Spleen (tissue), 10 donors: ENCODE results near the gene SPDEF. TPM values are rescaled to one million over a fixed set of nuclear protein-coding genes. Genes with fewer than 3 reads are reported as not detected.

Experiments used
- polyA plus RNA-seq, 3 donors: library from polyadenylated mRNA; stranded (reverse); fragments of 200-250 nt; gene quantifications; one replicate each; pipeline ENCODE4 v1.2.1, GENCODE V29; 2013
- total RNA-seq, 7 donors: library from RNA; depleted of rRNA in 3 of 7; stranded (reverse); fragments of >200 nt in 3 of 7; fragmentation: NEBNext Ultra II Directional in 4 of 7; extraction: Animal tissue kit (Norgen Biotek cat#: 25700) in 4 of 7; gene quantifications; one replicate each; pipeline versions ENCODE4 v1.1.0 to v1.2.1, GENCODE V29; 2016 to 2021
- donor health status: healthy with polysubstance abuse.
- donor health status: DM: no; HTN: no; CAD: no; lungs with moderate emphysema.
- donor health status: DM: no; HTN: no; CAD: no.
- donor health status: Bipolar disorder and iron deficiency.
- donor health status: healthy.
- donor health status: DM: no; HTN: no; CAD: no.
- donor health status: DM: yes; HTN: yes; CAD: no.

The SPDEF gene
- total and polyA plus RNA-seq, 10 donors: 0.03 to 0.32 (median 0.13) TPM; not detected in 7

Other genes with a start within 250 kb of the SPDEF start
- gene NUDT3, start 163.7 kb downstream of the SPDEF start, total RNA-seq: 10 to 100 TPM; 27.5 to 54.2 (median 44.5) TPM
- gene NUDT3, start 163.7 kb downstream of the SPDEF start, polyA plus RNA-seq: 10 to 100 TPM in 1 of 3 donors, 1 to 10 TPM in 2; 9.2 to 12.5 (median 9.6) TPM
- gene RPS10, start 130.3 kb downstream of the SPDEF start, total RNA-seq: 1,000 to 10,000 TPM; 1,033 to 2,189 (median 1,131) TPM
- gene RPS10, start 130.3 kb downstream of the SPDEF start, polyA plus RNA-seq: 1,000 to 10,000 TPM; 3,993 to 4,934 (median 4,074) TPM
- gene PACSIN1, start 90.3 kb downstream of the SPDEF start, total RNA-seq: 1 to 10 TPM in 6 of 7 donors, under 1 TPM in 1; 0.66 to 1.9 (median 1.3) TPM
- 1 to 10 TPM in 1 of 3 donors, under 1 TPM in 2; 0.67 to 2.8 (median 0.86) TPM for gene PACSIN1, start 90.3 kb downstream of the SPDEF start, polyA plus RNA-seq
- 10 to 100 TPM; 49.4 to 75.5 (median 64.2) TPM for gene ILRUN, start 140.4 kb upstream of the SPDEF start, total RNA-seq
- 10 to 100 TPM; 14.6 to 44.3 (median 19.2) TPM for gene ILRUN, start 140.4 kb upstream of the SPDEF start, polyA plus RNA-seq
- gene SNRPC, start 201.2 kb upstream of the SPDEF start, total RNA-seq: 10 to 100 TPM; 44.2 to 74.4 (median 50.5) TPM
- 100 to 1,000 TPM in 2 of 3 donors, 10 to 100 TPM in 1; 88.5 to 132 (median 127) TPM for gene SNRPC, start 201.2 kb upstream of the SPDEF start, polyA plus RNA-seq
- gene BLTP3A, start 235.8 kb upstream of the SPDEF start, total RNA-seq: 10 to 100 TPM; 14.8 to 21.2 (median 17.1) TPM
- gene BLTP3A, start 235.8 kb upstream of the SPDEF start, polyA plus RNA-seq: 1 to 10 TPM; 1.5 to 2.5 (median 1.9) TPM